ENCODE results near the gene RAB7B.

The RAB7B gene

DNA sequence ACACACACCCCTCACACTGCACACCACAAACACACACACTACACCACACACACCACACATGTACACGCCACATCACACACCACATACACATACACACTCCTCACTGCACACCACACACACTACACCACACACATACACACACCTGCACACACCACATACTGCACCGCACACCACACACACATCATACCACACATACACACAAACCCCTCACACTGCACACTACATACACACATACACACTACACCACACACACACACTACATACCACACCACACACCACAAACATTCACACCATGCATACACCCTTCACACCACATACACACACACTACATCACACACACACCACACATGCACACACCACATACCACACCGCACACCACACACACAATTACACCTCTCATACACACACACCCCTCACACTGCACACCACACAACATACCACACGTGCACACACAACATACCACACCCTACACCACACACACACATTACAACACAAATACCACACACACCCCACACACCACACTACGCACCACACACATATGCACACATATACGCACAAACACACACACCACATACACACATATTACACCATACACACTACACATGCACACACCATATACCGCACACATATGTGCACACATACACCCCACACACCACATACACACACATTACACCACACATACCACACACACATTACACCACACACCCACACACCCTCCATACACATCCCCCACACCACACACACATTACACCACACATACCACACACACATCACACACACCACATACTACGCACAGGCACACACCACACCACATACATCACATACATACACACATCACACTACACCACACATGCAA lies 29.6 kb downstream of the RAB7B start:
- no peak for DNase-seq (ENCODE audit: low spot score)

DNA sequence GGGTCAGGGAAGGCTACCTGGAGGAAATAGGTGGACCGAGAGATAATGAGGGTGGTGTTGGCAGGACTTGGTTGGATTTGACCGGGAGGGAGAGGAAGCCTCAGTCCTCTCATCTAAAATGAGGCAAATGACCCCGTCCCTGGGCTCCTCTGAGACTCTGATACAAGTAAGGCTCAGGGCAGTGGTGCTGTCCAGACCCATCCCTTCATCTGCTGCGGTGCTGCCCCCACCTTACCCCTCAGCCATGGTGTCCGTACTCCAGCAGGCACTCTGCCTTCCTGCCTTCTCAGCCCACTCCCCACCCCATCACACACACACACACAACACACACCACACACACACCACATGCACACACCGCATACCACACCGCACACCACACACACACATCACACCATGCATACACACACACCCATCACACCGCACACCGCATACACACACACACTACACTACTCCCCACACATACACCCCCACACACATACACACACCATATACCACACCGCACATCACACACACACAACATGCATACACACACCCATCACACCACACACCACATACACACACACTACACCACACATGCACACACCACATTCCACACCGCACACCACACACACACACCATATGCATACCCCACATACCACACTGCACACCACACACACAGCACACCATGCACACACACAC lies 30.6 kb downstream of the RAB7B start:
- DNase-seq (ENCODE audit: low spot score), result no peak

DNA sequence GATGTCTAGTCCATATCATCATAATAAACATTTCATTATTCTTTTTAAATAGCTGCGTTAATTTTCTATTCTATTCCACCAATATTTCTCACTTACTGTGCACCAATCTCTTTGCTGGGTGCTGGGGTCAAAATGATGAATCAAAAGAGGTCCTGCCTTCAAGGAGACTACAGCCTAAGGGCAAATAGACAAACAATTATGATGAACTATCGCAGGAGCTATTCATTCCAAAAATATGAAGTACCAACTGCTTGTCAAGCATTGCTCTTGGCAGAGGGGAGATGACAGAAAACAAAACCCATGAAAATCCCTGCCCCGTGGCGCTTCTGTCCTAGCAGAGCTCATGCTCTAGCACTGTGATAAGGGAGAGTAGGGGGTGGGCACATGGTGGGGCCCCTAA lies 31.1 kb downstream of the RAB7B start:
- DNase-seq (ENCODE audit: low spot score), result no peak

DNA sequence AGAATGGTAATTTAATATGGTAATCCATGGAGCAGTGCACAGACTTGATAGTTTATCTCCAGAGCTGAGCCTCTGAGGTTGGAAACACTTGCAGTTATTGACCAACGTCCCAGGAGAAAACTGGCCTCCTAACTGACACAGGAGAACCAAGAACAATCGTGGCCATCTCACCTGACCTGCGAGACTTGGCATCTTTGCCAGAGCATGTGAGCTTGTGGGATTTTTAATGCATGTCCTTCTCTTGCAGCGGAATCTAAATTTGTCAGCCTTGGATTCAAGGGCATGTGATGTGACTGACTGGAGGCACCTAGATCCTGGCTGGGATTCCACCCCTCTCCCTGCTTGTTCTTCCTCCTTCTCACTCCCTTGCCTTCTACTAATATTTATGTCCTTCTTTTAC lies 32.1 kb downstream of the RAB7B start:
- no peak for DNase-seq (ENCODE audit: low spot score)

DNA sequence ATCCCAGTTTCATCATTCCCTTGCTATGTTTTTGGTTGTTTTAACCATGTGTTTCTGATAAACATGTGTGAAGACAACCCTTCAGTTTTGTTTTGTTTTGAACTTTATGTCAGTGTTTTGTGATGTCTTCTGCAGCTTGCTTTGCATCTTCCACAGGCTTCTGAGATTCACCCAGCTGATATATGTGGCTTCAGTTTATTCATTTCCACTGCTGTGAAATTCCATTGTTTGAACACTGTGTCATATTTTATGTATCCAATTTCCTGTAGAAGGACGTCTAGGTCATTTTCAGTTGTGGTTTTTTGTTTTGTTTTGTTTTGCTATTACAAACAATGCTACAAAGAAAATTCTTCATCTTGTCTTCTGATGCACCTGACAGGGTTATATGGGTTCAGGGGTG lies 32.7 kb downstream of the RAB7B start:
- DNase-seq (ENCODE audit: low spot score), result no peak

DNA sequence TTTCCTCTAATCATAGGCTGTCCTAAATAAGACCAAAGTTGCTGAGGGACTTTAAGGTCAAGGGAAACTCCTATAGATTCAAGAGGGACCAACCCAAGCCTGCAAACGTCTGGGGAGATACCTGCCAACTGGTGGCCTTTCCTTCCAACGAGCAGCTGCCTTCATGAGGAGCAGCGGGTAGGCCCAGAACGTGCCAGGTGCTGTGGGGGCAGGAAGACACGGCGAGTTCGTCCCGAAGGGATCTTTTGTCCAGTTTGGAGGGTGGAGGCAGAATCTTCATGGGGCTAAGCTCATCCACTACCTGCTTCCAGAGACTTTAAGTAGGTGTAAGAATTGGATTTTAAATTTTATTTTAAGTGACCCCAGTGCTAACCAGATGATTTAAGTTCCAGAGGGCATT lies 34.0 kb downstream of the RAB7B start:
- no peak for DNase-seq (ENCODE audit: low spot score)

DNA sequence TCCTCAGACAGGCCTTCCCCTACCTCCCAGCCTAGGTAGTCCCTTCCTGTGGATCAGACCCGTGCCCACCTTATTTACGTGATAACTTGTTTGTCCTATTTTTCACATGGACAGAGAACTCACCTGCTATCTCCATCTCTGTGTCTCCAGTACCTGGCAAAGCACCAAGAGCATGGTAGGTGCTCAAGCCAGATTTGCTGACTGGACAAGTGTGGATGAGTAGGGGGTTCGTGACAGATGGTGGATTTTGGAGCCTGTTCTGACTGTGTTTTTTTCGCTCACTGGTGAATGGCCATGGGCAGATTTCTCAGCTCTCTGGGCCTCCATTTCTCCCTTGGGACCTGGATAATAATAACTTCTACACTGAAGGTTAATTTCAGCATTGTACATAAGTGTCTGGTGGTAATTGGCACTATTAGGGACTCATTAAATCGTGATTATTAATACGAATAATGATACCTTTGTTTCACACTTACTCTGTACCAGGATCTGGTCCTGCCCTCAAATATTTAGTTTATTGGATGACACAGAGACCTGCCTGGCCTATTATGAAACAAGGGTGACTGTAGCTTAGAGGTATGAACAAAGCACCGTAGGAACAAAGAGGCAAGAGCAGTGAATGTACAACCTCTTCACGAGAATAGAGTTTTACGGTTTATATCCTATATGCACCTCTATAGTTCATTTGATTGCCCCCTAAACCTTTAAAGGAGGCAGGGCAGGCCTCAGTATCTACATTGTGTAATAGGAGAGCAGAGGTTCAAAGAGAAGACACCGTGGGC lies 35.5 kb downstream of the RAB7B start:
- no peak for DNase-seq (ENCODE audit: low spot score)

DNA sequence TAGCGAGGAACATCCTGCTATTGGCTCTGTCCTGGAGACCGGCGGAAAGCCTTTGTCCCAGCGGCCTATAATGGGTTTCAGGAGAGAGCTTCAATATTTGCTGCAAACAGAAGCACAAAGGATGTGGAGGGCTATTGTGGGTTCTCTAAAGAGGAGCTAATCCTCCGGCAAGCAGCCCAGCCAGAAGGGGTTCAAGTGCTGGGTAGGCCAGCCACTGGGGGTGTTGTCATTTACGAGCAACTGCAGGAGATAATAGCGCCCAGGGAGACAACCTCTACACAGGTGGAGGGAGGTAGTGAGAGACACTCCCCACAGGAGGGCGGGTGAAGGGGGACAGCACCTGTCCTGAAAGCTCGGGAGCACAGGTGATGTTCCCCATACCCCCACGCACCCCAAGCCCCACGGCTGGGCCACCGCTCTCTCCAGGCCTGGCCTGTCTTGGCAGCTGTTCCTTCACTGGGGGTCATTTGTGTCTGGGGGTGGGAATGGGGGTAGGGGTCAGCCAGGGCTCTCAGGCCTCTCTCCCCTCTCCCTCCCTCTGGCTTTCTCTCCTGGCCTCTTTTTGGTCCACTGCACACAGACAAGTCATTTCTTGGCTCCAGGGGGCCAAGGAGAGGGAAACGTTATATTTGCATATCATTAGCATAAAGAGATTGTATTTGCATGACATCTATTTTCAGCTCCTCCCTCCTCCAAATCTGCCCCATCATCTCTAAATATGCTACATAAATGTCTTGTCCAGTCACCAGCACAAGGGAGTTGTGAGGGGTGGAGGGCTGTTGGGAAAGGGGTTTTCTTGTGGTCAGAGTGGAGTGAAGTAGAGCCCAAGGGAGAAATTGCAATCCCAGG lies 37.9 kb downstream of the RAB7B start:
- no peak for DNase-seq (ENCODE audit: low spot score)

DNA sequence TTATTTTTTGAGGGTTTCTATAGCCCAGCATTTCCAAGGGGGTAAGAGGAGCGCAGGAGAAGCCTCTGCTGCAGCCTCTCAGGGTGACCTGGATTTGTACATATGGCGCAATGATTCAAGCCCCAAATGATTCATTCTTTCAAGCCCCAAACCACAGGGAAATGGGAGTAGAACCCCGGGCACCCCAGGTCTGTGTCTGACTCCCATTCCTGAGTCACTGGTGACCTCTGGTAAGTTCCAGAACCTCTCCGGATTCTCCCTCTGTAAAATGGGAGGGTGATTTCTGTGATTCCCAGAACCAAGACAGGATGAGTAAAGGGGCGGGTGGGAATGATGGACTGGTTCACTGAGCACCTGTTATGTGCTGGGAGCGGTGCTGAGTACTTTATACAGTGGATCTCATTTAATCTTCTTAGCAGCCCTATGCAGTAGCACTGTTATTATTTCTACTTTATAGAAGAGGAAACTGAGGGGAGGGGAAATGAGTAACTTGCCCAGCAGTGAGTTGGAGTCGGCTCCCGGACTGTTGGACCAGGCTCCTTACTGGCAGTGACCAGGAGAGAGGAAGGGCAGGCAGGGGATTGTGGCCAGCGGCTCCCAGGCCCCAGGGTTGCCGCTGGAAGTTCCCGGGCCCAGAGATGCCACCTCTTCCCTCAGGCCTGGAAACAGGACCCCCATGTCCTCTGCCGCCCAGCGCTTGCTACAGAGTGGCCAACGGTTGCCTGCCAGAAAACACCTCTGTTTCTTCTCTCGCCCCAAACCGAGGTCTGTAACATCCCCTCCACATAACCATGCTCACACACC lies 39.6 kb downstream of the RAB7B start:
- DNase-seq (ENCODE audit: low spot score), result peak; percentile 37

DNA sequence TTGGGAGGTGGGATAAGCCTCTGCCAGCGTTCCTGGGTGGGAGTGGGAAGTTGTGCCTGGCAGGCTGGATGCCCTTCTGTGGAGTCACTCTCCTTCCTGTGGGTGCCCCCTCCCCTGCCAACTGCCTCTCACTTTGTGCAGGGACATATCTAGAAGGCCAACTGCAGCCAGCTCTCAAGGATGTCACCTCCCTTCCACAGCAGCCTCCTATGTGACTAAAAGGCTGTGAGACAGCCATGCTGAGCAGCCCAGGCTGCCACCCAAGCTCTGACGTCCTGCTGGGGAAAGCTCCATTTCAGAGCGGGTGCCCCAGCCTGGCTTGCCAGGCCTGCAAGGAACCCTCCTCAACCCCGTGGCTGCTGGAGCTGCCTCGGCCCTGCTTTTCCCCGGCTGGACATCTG lies 40.4 kb downstream of the RAB7B start:
- DNase-seq (ENCODE audit: low spot score), result no peak

DNA sequence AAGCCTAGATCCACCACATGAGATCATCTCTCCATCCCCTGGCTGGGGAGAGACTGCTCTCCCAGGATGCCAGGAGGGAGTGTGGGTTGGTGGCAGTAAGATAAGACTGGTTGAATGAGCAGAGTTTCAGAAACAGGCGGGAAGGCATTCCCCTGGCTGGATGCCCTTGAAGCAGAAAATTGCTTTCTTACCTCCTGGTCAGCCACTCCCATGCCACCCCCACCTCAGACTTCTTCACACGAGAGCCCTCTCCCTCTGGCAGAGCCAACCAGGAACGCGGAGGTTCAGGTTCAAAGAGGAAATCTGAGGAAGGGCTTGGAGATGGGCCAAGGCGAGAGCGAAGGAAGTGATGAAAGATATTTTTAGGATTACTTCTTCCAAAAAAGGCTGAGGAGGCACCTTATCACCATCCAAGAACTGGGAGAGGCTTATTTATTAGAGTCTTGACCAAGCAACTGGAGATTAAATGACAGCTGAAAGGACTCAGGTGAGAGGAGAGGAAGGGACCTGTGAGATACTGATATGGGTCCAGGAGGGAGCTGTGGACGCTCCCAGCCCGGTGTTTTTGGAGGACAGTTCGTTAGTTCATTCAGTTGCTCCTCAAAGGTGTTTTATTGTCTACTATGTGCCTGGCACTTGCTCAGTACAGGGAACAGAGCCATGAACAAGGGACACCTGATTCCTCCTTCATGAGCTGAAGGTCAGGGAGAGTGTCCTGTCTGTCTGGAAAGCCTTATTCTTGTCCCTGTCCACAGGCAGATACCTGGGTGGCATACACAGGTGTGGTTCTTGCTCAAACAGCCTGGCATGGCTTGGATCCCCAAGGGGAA lies 41.0 kb downstream of the RAB7B start:
- no peak for DNase-seq (ENCODE audit: low spot score)

DNA sequence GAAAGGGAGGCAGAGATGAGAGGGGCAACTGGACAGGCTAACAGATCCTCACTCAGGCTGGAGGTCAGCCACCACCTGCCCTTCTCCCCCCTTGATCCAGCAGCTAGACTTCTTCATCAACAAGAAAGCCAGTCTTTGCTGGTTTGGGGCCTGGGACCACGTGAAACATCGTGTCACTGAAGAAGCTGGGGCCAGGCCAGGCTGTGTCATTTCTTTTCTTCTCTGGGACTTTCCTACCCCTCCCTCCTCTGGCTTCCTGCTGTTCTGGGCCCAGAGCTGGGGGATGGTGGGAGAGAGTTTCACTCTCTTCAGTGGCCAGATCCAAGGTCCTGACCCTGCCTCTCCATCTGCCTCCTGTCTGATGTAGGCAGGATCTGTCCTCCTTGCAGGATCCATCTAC lies 41.8 kb downstream of the RAB7B start:
- no peak for DNase-seq (ENCODE audit: low spot score)

DNA sequence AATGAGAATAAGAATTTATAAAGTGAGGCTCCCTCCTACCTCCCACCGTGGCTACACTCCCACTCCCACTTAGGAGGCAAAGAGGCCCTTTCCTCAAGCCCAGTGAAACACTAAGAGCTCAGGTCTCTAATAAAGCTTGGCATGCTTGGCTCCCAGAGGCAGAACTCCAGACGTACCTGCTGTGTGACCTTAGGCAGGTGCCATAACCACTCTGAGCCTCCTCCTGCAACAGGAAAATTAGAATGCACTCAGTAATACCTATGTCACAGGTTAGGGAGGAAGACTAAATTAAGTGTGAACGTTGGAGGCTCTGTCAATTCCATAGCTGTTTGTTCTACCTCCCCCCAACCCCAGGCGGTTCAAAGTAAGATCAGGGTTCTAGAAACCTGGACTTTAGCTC lies 43.4 kb downstream of the RAB7B start:
- no peak for DNase-seq (ENCODE audit: low spot score)

DNA sequence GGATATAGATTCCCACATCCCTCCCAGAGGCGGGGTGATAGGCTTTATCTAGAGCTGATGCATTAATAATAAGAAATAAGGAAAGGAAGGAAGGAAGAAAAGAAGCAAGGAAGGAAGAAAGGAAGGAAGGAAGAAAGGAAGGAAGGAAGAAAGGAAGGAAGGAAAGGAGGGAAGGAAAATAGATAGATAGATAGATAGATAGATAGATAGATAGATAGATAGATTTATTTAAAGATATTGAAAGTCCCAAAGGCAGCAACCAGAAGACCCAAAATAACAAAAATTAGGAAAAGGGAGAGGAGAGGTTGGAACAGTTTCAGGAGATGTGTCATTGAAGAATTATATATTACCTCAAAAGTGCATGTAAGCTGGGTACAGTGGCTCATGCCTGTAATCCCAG lies 47.7 kb downstream of the RAB7B start:
- DNase-seq (ENCODE audit: low spot score), result no peak

DNA sequence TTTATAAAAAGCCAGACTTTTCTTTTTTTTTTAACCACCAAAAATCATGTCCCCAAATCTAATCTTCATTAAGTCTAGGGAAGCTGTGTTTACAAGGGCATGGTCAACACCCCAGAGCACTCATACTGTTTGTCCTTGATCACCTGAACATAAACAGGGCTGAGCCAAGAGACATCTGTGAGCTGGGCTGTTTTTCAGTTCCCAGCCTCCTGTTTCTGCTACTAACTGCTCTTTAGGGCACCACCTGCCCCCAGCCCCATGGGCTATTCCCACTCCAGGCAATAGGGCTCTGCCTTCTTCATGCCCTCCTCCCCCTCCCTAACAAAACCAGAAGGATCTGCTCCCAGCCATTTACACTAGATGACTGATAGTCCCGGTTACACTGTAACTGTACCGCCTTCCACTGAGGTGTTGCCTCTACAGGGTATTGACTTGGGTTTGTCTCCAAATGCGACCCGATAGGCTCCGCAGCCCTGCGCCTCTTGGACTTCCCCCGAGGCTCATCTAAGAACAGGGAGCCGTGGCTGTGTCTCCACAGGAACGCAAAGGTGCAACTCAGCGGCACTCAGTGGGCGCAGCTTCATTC lies 48.3 kb downstream of the RAB7B start:
- DNase-seq (ENCODE audit: low spot score), result no peak

DNA sequence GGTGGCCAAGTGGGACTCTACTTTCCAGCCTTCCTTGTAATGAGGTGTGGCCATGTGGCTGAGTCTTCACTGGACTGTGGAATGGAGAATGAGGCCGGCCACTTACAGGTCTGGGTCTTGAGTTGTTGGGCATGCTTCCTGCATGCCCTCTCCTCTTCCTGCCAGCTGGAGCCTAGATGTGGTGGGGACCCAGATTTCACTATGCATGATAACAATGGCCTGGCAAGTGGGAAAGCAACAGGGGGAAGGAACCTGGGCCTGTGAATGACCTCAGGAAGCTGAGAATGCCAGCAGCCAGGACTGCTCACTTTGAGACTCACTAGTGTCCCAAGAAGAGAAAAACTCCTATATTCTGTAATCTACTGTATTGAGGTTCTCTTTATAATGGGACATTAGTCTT lies 51.4 kb downstream of the RAB7B start:
- no peak for DNase-seq (ENCODE audit: low spot score)

DNA sequence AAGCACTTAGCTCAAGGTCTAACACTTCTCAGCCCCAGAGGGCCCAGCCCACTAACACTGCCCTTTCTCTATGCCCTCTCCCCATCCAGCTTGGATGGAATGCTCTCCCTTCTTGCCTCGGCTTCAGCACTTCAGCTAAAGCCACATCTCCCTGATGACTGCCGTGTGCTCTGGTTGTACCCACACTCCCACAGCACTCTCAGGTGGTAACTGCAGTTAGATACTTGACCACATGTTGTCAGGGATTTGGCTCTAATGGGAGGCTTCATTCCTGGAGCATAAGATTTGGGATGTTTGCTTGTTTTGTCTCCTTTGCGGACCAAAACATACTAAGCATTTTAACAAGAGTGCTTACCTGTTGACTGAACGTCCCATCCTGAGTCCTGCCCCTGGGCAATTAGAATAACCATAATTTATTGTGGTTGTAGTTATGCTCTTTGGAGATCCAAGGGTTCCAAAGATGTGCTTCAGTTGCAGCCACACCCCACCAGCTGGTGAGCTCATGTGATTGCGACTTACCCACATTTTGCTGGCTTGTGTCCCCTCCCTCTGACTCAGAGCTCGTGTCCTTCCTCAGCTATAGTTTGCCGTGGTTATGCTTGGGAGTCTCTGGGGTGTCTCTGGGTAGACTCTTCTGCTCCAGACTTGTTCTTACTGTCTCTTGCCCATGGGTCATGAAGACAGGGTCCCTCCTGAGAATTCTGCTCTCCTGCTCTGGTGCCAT lies 52.2 kb downstream of the RAB7B start:
- peak; percentile 62 for DNase-seq (ENCODE audit: low spot score)

DNA sequence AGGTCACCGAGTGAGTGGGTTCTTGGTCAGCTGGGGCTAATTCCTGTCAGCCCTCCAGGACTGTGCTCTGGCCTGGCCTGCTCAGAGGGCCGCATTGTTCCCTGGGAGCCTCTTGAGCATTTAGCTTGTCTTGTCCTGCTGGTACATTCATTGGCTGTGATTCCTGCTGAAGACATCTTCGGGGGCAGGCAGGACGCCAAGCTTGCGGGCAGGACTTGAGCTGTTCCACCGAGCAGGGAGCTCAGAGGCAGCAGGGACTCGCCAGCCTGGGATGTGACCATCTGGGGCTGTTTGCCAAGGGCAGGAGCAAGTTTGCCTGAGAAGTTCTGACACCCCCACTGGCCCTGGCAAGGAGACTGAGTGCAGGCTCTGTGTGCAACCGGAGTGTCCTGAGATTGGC lies 52.9 kb downstream of the RAB7B start:
- DNase-seq (ENCODE audit: low spot score), result peak; percentile 62

DNA sequence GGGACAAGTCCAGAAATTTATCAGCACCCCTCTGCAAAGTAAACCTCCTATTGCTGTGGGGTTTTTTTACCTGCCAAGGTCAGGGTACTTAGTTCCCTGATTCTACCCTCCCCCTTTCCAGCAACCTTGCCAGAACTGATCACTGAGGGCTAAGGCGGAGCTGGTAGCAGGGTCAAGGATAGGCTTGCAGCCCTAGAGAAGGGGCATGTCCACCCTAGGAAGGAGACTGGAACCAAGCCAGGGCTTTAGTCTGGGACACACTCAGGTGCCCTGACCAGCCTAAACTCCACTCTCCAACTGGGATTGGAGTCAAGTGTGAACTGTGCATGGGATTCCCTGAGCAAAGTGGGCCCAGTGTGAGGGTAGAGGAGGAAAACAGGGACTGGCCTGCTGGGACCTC lies 53.4 kb downstream of the RAB7B start:
- no peak for DNase-seq (ENCODE audit: low spot score)
